Loucy (cell line): ENCODE data around the gene CCL17.
"Not testable (repeated sequence)": the region's sequence is repeated elsewhere in the genome, so short reads cannot be mapped to it uniquely, and the experiment has no call there.

Experiments used
- H2AFZ ChIP-seq: fragments of 200-600 bp; sonication (generic); 2 replicates; pipeline ENCODE4 v1.6.0; 2016; ENCODE audit warnings: antibody characterized with exemption, mild to moderate bottlenecking, low read length, moderate library complexity
- H3F3A ChIP-seq: fragments of 200-600 bp; 2 replicates; pipeline ENCODE4 v1.6.0; 2016; ENCODE audit warnings: antibody characterized with exemption, low read depth, mild to moderate bottlenecking
- H3K27me3 ChIP-seq: fragments of 200-600 bp; sonication (generic); 2 replicates; pipeline ENCODE4 v1.6.1; 2014; ENCODE audit warnings: low read length, mild to moderate bottlenecking; ENCODE audit not compliant: insufficient read depth, poor library complexity, severe bottlenecking
- H3K36me3 ChIP-seq: fragments of 200-600 bp; sonication (generic); 2 replicates; pipeline ENCODE4 v1.6.1; 2016; ENCODE audit warnings: low read length; ENCODE audit not compliant: insufficient read depth
- H3K4me1 ChIP-seq: fragments of 200-600 bp; sonication (generic); 2 replicates; pipeline ENCODE4 v1.5.1; 2014; ENCODE audit warnings: low read length, mild to moderate bottlenecking; ENCODE audit not compliant: insufficient read depth, poor library complexity, severe bottlenecking
- H3K4me2 ChIP-seq: fragments of 200-600 bp; sonication (generic); 2 replicates; pipeline ENCODE4 v1.6.0; 2014; ENCODE audit warnings: antibody characterized with exemption, low read length, low read depth, mild to moderate bottlenecking; ENCODE audit not compliant: poor library complexity, severe bottlenecking
- H3K4me3 ChIP-seq: fragments of 200-600 bp; sonication (generic); 2 replicates; pipeline ENCODE4 v1.5.1; 2014; ENCODE audit warnings: low read length, mild to moderate bottlenecking, mixed read lengths; ENCODE audit not compliant: poor library complexity, severe bottlenecking
- H3K79me2 ChIP-seq: fragments of 200-600 bp; sonication (generic); 2 replicates; pipeline ENCODE4 v1.6.1; 2014; ENCODE audit warnings: low read length; ENCODE audit not compliant: insufficient read depth
- H3K9ac ChIP-seq: fragments of 200-600 bp; sonication (generic); 2 replicates; pipeline ENCODE4 v1.6.0; 2014; ENCODE audit warnings: mild to moderate bottlenecking, low read depth, low read length, moderate library complexity; ENCODE audit not compliant: poor library complexity, severe bottlenecking
- H3K9me2 ChIP-seq: fragments of 200-600 bp; sonication (generic); replicated peaks from 2 replicates; pipeline ENCODE4 v1.6.1; 2016; ENCODE audit warnings: low read depth, low read length, mixed read lengths
- H3K9me3 ChIP-seq: fragments of 200-600 bp; sonication (generic); 2 replicates; pipeline ENCODE4 v1.6.1; 2014; ENCODE audit warnings: mild to moderate bottlenecking, antibody characterized with exemption, low read length, low read depth; ENCODE audit not compliant: insufficient read depth
- H4K20me1 ChIP-seq: fragments of 200-600 bp; sonication (generic); 2 replicates; pipeline ENCODE4 v1.6.0; 2014; ENCODE audit warnings: antibody characterized with exemption, low read length, mild to moderate bottlenecking; ENCODE audit not compliant: insufficient read depth, poor library complexity, severe bottlenecking
- EZH2phosphoT487 ChIP-seq: fragments of 200-600 bp; IDR thresholded peaks from 2 replicates; pipeline ENCODE4 v1.6.1; 2018; ENCODE audit warnings: antibody characterized with exemption, mild to moderate bottlenecking, moderate library complexity, borderline replicate concordance
- TF ChIP-seq, protein P1 (sequence below): fragments of 200-600 bp; sonication (generic); conservative IDR thresholded peaks from 2 replicates; pipeline ENCODE4 v1.5.1; 2014; ENCODE audit warnings: mild to moderate bottlenecking, antibody characterized with exemption, low read length

CCL17 gene

DNA sequence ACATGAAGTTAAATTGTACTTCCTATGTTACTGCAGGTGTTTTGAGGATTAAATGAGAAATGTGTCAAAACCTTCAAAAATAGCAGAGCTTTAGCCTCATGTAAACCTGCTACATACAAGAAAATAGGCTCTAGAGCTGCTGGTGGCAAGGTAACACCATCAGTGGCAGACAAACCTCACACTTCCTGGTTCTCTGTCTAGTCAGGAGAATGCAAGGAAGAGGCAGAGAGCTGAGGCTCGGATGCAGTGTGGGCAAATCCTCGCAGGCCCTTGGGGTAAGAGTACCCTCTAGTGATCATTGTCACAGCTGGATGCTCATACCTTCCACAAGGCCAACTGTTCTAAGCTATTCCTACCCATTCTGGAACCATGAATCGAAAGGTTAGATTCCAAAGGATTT is 28.4 kb downstream of the CCL17 start:
- Histone ChIP-seq H3K36me3 (peaks cover 73% of the 10 kb centered on the region; the same call in 1 of the 2 replicates), H3K9me3 (no peaks in the 10 kb centered on the region), H3F3A (no peaks in the 10 kb centered on the region), H3K79me2 (no peaks in the 10 kb centered on the region), H3K4me2 (no peak overlapping the region), H3K9ac (no peak overlapping the region), H3K27me3 (no peaks in the 10 kb centered on the region), H3K9me2 (no peaks in the 10 kb centered on the region), H3K4me3 (no peak overlapping the region), H2AFZ (no peak overlapping the region), H4K20me1 (no peaks in the 10 kb centered on the region), H3K4me1 (no peaks in the 10 kb centered on the region)
- TF ChIP-seq EZH2phosphoT487: no peak
- TF ChIP-seq, protein P1, sequence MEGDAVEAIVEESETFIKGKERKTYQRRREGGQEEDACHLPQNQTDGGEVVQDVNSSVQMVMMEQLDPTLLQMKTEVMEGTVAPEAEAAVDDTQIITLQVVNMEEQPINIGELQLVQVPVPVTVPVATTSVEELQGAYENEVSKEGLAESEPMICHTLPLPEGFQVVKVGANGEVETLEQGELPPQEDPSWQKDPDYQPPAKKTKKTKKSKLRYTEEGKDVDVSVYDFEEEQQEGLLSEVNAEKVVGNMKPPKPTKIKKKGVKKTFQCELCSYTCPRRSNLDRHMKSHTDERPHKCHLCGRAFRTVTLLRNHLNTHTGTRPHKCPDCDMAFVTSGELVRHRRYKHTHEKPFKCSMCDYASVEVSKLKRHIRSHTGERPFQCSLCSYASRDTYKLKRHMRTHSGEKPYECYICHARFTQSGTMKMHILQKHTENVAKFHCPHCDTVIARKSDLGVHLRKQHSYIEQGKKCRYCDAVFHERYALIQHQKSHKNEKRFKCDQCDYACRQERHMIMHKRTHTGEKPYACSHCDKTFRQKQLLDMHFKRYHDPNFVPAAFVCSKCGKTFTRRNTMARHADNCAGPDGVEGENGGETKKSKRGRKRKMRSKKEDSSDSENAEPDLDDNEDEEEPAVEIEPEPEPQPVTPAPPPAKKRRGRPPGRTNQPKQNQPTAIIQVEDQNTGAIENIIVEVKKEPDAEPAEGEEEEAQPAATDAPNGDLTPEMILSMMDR: no peak

GRCh38 chr16:57434003-57434402 is 29.4 kb downstream of the CCL17 start:
- Histone ChIP-seq H3K4me1 (no peaks in the 10 kb centered on the region), H3K79me2 (no peaks in the 10 kb centered on the region)
- TF ChIP-seq, protein P1: no peak
- no peak for TF ChIP-seq EZH2phosphoT487

GRCh38 chr16:57435838-57436237 is 31.3 kb downstream of the CCL17 start:
- Histone ChIP-seq H2AFZ (no peak overlapping the region), H3K9ac (no peak overlapping the region), H3K9me3 (peaks cover 5% of the 10 kb centered on the region; the same call in 1 of the 2 replicates), H3K4me1 (no peaks in the 10 kb centered on the region), H3K36me3 (peaks cover 65% of the 10 kb centered on the region; the same call in 1 of the 2 replicates), H3K4me3 (no peak overlapping the region), H3K27me3 (no peaks in the 10 kb centered on the region), H3K9me2 (no peaks in the 10 kb centered on the region), H3K79me2 (no peaks in the 10 kb centered on the region), H3K4me2 (no peak overlapping the region), H4K20me1 (no peaks in the 10 kb centered on the region), H3F3A (no peaks in the 10 kb centered on the region)
- TF ChIP-seq, protein P1: no peak
- no peak for TF ChIP-seq EZH2phosphoT487

More at GRCh38 chr16:57434003-57434402, 29.4 kb downstream of the CCL17 start:
- Histone ChIP-seq H4K20me1 (no peaks in the 10 kb centered on the region), H3K27me3 (no peaks in the 10 kb centered on the region), H3K4me2 (no peak overlapping the region), H3K9me3 (no peaks in the 10 kb centered on the region), H3K9ac (no peak overlapping the region), H3K4me3 (no peak overlapping the region), H3F3A (no peaks in the 10 kb centered on the region), H2AFZ (no peak overlapping the region), H3K9me2 (no peaks in the 10 kb centered on the region), H3K36me3 (peaks cover 69% of the 10 kb centered on the region; the same call in 1 of the 2 replicates)

DNA sequence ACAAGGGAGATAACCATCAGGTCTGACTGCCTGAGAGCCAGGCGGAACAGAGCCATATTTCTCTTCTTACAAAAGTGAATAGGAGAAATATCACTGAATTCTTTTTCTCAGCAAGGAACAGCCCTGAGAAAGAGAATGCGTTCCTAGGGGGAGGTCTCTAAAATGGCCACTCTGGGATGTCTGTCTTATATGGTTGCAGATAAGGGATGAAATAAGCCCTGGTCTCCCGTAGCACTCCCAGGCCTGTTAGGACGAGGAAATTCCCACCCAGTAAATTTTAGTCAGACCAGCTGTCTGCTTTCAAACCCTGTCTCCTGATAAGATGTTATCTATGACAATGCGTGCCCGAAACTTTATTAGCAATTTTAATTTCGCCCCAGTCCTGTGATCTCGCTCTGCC is 35.4 kb downstream of the CCL17 start:
- H2AFZ ChIP-seq, H3K4me2 ChIP-seq, H4K20me1 ChIP-seq, H3K9ac ChIP-seq, H3K4me1 ChIP-seq, H3K27me3 ChIP-seq, H3K79me2 ChIP-seq, H3K9me3 ChIP-seq, H3K9me2 ChIP-seq, H3F3A ChIP-seq, H3K4me3 ChIP-seq: not testable (repeated sequence)
- H3K36me3 ChIP-seq: peaks cover 25% of the 10 kb centered on the region; the same call in 1 of the 2 replicates

DNA sequence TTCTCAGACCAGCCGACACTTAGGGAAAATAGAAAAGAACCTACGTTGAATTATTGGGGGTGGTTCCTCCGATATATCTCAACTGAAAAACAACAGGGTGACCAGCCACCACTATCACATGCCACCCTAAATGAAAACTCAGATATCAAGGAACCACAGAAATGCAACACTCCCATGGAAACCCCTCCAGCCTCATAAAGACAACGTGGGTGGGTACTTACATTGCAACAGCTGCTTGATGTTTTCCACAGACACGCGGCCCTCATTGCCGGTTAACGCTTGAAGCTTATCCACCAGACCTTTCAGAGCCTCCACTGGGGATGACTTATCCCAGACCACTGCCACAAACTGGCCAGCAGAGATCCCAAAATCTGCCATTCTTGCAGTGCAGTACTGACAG is 36.0 kb downstream of the CCL17 start:
- not testable (repeated sequence) for H3F3A ChIP-seq, H3K27me3 ChIP-seq, H3K9me2 ChIP-seq, H3K4me2 ChIP-seq, H4K20me1 ChIP-seq, H3K4me1 ChIP-seq, H3K9ac ChIP-seq, H2AFZ ChIP-seq, H3K4me3 ChIP-seq, H3K9me3 ChIP-seq
- H3K79me2 ChIP-seq: peaks cover 11% of the 10 kb centered on the region
- peaks cover 21% of the 10 kb centered on the region; the same call in 1 of the 2 replicates for H3K36me3 ChIP-seq
